Measurements from ENCODE around the gene ASIC4.

ASIC4 gene

DNA sequence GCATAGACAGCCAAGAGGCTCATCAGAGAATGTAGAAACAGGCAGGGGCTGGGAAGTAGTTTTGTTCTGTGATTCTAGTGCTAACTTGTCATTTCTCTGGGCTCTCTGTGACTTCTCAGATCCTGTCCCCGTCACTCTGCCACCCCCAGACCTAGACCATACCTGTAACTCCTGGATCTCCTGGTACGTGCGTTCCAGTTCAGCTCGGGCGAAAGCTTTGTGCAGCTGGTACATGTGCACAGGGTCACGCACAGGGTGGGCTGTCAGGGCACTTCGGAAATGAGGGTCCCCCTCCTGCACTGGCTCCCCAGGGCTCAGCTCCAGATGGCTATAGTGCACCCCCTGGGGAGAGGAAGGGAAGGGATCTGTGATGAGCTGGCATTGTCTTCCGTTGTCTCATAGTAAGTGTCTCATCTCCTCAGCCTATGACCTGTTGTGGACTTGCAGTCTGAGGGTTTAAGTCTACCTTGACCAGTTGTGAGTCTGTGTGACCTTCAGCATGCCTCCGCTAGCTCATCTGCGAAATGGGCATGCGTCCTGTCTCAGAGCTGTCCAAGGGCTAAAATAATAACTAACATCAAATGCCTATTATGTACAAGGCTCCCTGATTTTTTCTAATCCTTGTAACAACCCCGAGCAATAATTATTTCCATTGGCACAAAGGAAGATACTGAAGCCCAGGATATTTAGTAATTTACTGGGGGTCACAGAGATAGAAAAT is 26.7 kb downstream of the ASIC4 start:
- H3K36me3 ChIP-seq (ENCODE audit: control insufficient read depth, insufficient read depth, low read length) = peaks cover 27% of the 10 kb centered on the region
- H3K4me1 ChIP-seq (ENCODE audit: control insufficient read depth, insufficient read depth, low read length) = peaks cover 34% of the 10 kb centered on the region

DNA sequence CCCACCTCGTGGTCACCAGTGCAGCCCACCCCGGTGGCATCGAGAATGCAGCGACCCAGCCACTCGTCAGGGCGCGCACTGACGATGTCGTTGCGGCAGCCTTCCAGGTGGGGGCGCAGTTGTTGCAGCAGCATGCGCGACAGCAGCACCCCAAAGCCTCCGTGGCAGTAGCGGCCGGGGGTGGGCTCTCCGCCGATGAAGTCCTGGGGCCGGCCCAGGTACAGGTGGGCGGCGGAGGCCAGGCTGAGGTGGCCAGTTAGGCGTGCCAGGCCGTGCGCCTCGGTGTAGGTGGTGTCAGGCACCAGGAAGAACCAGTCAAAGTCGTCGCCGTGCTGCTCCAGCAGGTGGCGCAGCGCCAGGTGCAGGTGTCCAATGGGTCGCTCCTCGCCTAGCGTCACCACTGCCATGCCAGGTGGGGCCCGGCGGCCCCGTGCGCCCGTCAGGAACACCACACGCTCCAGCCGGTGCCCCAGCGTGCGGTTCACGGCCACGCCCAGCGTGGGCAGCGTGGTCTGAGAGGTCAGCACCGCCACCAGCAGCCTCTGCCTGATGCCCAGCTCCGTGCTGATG is 27.4 kb downstream of the ASIC4 start:
- peak overlapping the region; percentile 91 for H3K4me3 ChIP-seq (ENCODE audit: low read depth, low read length)
- H3K9me3 ChIP-seq (ENCODE audit: control insufficient read depth, insufficient read depth, low read depth, low read length) = no peaks in the 10 kb centered on the region
- H3K9ac ChIP-seq (ENCODE audit: low read length) = no peak overlapping the region
- peaks cover 34% of the 10 kb centered on the region for H3K4me1 ChIP-seq (ENCODE audit: control insufficient read depth, insufficient read depth, low read length)
- H3K36me3 ChIP-seq (ENCODE audit: control insufficient read depth, insufficient read depth, low read length) = peaks cover 27% of the 10 kb centered on the region
- no peak overlapping the region for H3K27ac ChIP-seq (ENCODE audit: low read depth, low read length)
- peaks cover 26% of the 10 kb centered on the region for H3K27me3 ChIP-seq (ENCODE audit: control insufficient read depth, insufficient read depth, low read length)

More for the DNA sequence above, 26.7 kb downstream of the ASIC4 start:
- H3K4me3 ChIP-seq (ENCODE audit: low read depth, low read length) = 0 out of 2 replicates have a peak overlapping the region, but pooled peaks have one; percentile 91
- no peaks in the 10 kb centered on the region for H3K9me3 ChIP-seq (ENCODE audit: control insufficient read depth, insufficient read depth, low read depth, low read length)
- no peak overlapping the region for H3K9ac ChIP-seq (ENCODE audit: low read length)
- H3K27ac ChIP-seq (ENCODE audit: low read depth, low read length) = no peak overlapping the region
- H3K27me3 ChIP-seq (ENCODE audit: control insufficient read depth, insufficient read depth, low read length) = peaks cover 21% of the 10 kb centered on the region

DNA sequence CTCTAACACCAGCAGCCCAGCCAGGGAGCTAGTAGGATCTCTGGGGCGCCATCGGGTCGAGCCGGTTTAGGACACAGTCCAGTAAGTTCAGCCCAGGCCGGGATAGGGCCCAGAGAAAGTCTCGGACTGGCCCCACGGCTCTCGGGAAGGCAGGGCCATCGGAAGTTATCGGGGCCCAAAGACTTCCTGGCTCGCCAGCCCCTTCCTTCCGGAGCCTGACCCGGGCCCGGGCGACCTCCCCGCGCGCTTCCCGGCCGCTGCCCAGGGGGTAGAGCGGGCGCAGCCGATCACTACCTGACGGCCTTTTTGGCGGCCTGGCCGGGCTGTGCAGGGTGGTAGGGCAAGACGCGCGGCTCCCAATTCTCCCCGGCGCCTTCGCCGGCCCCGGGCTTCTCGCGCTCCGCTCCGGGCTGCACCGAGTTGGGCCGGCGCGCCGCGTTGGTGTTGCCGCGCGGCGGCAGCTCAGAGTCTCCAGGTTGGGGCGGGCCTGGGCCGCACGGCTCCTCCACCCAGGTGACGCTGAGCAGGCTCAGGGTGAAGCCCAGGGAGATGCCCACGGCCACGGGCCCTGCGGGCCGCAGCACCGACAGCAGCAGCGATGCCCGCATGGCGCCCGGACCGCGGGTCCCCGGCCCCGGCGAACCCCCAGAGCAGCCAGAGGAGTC is 28.8 kb downstream of the ASIC4 start:
- Histone ChIP-seq H3K27me3 (ENCODE audit: control insufficient read depth, insufficient read depth, low read length) (peaks cover 26% of the 10 kb centered on the region), H3K27ac (ENCODE audit: low read depth, low read length) (peak overlapping the region; percentile 60; the same call in 1 of the 2 replicates), H3K9ac (ENCODE audit: low read length) (peak overlapping the region; percentile 54), H3K4me3 (ENCODE audit: low read depth, low read length) (peak overlapping the region; percentile 91), H3K9me3 (ENCODE audit: control insufficient read depth, insufficient read depth, low read depth, low read length) (no peaks in the 10 kb centered on the region), H3K4me1 (ENCODE audit: control insufficient read depth, insufficient read depth, low read length) (peaks cover 21% of the 10 kb centered on the region), H3K36me3 (ENCODE audit: control insufficient read depth, insufficient read depth, low read length) (peaks cover 36% of the 10 kb centered on the region)

DNA sequence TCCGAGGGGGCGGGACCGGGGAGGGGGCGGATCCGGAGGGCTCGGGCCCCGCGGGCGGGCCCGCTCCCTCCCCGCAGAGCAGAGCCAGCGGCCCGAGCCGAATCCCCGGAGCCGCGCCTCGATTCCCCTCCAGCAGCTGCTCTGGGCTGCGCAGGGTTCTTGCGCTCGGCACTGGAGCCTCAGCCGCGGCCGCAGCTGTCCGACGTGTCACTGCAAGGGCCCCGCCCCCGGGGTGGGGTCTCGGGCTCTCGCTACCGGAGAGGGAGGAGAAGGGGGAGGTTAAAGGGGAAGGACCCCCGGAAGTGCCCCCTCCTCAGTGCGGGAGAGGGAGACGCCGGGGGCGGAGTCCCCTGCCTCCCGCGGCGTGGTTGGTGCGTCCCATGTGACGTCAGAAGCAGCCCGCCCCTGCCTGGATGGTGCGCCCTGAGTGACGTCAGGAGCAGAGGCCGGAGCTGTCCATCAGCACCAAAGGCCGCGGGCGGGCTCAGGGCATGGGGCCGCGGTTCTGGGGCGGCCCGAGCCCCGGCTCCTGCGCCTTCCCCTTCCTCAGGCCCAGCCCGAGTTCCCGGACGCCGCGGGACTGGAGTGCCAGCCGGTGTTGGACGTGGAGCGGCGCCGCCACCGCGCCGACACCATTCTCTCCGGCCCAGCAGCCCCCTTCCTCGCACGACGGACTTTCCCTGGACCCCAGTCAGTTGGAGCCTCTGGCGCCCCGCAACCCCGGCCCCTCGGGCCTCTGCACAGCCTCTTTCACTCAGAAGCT is 29.5 kb downstream of the ASIC4 start, which contains the start of the genes CHPF and TMEM198:
Gene CHPF, minus strand, starts transcription at position 214 of the 763 bp plus-strand sequence. CDS start 271 bp downstream, outside the sequence.
Gene TMEM198, plus strand, starts transcription at position 433 of the 763 bp plus-strand sequence. CDS start 700 bp downstream, outside the sequence.
- Histone ChIP-seq H3K27me3 (ENCODE audit: control insufficient read depth, insufficient read depth, low read length) (peaks cover 26% of the 10 kb centered on the region), H3K9me3 (ENCODE audit: control insufficient read depth, insufficient read depth, low read depth, low read length) (no peaks in the 10 kb centered on the region), H3K4me1 (ENCODE audit: control insufficient read depth, insufficient read depth, low read length) (peaks cover 14% of the 10 kb centered on the region), H3K36me3 (ENCODE audit: control insufficient read depth, insufficient read depth, low read length) (peaks cover 38% of the 10 kb centered on the region), H3K4me3 (ENCODE audit: low read depth, low read length) (peak within 1 kb of the TSS; percentile 91), H3K9ac (ENCODE audit: low read length) (peak within 1 kb of the TSS; percentile 55), H3K27ac (ENCODE audit: low read depth, low read length) (peak within 1 kb of the TSS; percentile 60; the same call in 1 of the 2 replicates)

DNA sequence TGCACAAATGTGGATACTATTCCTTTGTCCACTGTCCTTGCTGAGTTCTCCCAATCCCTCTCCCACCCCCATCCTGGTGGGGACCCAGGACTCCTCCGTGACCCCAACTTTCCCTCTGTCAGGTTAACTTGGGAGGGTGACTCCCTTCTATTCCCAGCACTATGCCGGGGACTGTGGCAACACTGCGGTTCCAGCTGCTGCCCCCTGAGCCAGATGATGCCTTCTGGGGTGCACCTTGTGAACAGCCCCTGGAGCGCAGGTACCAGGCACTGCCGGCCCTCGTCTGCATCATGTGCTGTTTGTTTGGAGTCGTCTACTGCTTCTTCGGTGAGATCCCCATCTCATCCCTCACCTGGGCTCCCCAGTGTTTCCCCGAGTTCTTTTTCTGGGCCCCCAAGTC is 30.3 kb downstream of the ASIC4 start:
- H3K27ac ChIP-seq (ENCODE audit: low read depth, low read length) = no peak overlapping the region
- H3K4me1 ChIP-seq (ENCODE audit: control insufficient read depth, insufficient read depth, low read length) = peaks cover 11% of the 10 kb centered on the region; the same call in 1 of the 2 replicates
- no peaks in the 10 kb centered on the region for H3K9me3 ChIP-seq (ENCODE audit: control insufficient read depth, insufficient read depth, low read depth, low read length)
- H3K36me3 ChIP-seq (ENCODE audit: control insufficient read depth, insufficient read depth, low read length) = peaks cover 30% of the 10 kb centered on the region
- H3K27me3 ChIP-seq (ENCODE audit: control insufficient read depth, insufficient read depth, low read length) = peaks cover 26% of the 10 kb centered on the region
- peak overlapping the region; percentile 91 for H3K4me3 ChIP-seq (ENCODE audit: low read depth, low read length)
- H3K9ac ChIP-seq (ENCODE audit: low read length) = no peak overlapping the region

DNA sequence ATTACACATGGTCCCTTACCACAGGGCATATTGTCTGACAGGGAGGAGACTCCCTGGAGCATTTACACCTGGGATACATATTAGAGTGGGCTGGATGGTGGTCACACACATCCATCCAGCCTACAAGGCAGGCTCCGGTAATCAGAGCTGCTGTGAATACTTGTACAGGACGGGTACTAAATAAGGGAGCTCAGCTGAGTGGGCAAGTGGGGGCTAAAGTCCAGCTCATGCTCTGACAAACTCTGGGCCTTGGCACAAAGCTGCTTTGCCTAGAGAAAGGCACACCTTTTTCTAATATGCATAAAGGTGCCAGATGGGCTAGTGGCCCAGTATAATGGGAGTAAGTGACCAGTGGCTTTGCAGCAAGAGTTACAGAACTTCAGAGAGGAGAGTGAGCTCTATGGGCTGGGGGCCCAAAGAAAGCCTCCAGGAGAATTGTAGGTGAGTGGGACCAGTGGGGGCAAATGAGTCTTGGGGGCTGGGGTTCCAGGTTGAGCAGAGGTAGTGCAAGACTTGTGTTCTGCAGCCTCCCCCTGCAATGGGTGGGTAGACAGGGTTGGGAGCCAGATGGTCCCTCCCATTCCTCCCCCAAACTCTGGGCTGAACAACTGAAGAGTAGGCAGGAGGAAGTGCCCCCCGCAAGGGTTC is 31.1 kb downstream of the ASIC4 start:
- H3K36me3 ChIP-seq (ENCODE audit: control insufficient read depth, insufficient read depth, low read length) = peaks cover 22% of the 10 kb centered on the region
- H3K9ac ChIP-seq (ENCODE audit: low read length) = no peak overlapping the region
- peaks cover 27% of the 10 kb centered on the region for H3K27me3 ChIP-seq (ENCODE audit: control insufficient read depth, insufficient read depth, low read length)
- no peak overlapping the region for H3K27ac ChIP-seq (ENCODE audit: low read depth, low read length)
- H3K4me3 ChIP-seq (ENCODE audit: low read depth, low read length) = no peak overlapping the region
- peaks cover 11% of the 10 kb centered on the region; the same call in 1 of the 2 replicates for H3K4me1 ChIP-seq (ENCODE audit: control insufficient read depth, insufficient read depth, low read length)
- no peaks in the 10 kb centered on the region for H3K9me3 ChIP-seq (ENCODE audit: control insufficient read depth, insufficient read depth, low read depth, low read length)

DNA sequence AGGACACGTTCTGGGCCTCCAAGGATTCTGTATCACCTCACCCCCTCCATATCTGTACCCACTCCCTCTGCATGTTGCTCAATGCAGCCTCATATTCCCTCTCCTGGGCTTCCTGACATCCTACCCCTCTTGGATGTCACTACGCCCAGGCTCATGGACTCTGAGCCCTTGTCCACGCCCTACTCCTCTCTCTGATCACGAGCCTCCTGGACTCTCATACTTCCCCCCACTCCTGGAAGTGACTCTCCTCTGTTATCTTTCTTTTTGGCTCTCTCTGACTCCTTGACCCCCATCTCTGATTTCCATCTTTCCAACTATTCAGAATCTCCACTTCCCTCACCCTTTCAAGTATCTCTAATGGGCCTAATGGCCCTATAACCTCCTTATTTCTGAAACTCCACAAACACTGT is 31.7 kb downstream of the ASIC4 start:
- no peak overlapping the region for H3K4me3 ChIP-seq (ENCODE audit: low read depth, low read length)
- H3K27me3 ChIP-seq (ENCODE audit: control insufficient read depth, insufficient read depth, low read length) = peaks cover 32% of the 10 kb centered on the region
- no peak overlapping the region for H3K9ac ChIP-seq (ENCODE audit: low read length)
- H3K4me1 ChIP-seq (ENCODE audit: control insufficient read depth, insufficient read depth, low read length) = peaks cover 12% of the 10 kb centered on the region; the same call in 1 of the 2 replicates
- no peak overlapping the region for H3K27ac ChIP-seq (ENCODE audit: low read depth, low read length)
- peaks cover 16% of the 10 kb centered on the region for H3K36me3 ChIP-seq (ENCODE audit: control insufficient read depth, insufficient read depth, low read length)
- H3K9me3 ChIP-seq (ENCODE audit: control insufficient read depth, insufficient read depth, low read depth, low read length) = no peaks in the 10 kb centered on the region

DNA sequence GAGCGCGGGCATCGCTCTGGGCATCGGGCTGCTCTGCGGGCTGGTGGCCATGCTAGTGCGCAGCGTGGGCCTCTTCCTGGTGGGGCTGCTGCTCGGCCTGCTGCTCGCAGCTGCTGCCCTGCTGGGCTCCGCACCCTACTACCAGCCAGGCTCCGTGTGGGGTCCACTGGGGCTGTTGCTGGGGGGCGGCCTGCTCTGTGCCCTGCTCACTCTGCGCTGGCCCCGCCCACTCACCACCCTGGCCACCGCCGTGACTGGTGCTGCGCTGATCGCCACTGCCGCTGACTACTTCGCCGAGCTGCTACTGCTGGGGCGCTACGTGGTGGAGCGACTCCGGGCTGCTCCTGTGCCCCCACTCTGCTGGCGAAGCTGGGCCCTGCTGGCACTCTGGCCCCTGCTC is 33.3 kb downstream of the ASIC4 start:
- Histone ChIP-seq H3K36me3 (ENCODE audit: control insufficient read depth, insufficient read depth, low read length) (peaks cover 11% of the 10 kb centered on the region; the same call in 1 of the 2 replicates), H3K27ac (ENCODE audit: low read depth, low read length) (no peak overlapping the region), H3K9me3 (ENCODE audit: control insufficient read depth, insufficient read depth, low read depth, low read length) (no peaks in the 10 kb centered on the region), H3K27me3 (ENCODE audit: control insufficient read depth, insufficient read depth, low read length) (peaks cover 37% of the 10 kb centered on the region), H3K4me1 (ENCODE audit: control insufficient read depth, insufficient read depth, low read length) (peaks cover 10% of the 10 kb centered on the region; the same call in 1 of the 2 replicates), H3K9ac (ENCODE audit: low read length) (no peak overlapping the region), H3K4me3 (ENCODE audit: low read depth, low read length) (no peak overlapping the region)

DNA sequence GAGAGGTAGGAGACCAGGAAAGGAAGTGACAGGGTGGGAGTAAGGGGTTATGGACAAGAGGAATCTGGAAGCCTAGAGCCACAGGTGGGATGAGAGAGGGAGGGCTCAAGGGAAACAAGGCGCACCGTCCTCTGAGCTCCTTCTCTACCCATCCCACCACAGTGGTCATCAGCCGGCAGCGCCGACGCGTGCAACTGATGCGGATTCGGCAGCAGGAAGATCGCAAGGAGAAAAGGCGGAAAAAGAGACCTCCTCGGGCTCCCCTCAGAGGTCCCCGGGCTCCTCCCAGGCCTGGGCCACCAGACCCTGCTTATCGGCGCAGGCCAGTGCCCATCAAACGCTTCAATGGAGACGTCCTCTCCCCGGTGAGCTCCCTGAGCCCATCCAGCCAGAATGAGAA is 34.7 kb downstream of the ASIC4 start:
- Histone ChIP-seq H3K4me1 (ENCODE audit: control insufficient read depth, insufficient read depth, low read length) (peaks cover 16% of the 10 kb centered on the region; the same call in 1 of the 2 replicates), H3K4me3 (ENCODE audit: low read depth, low read length) (no peak overlapping the region), H3K9me3 (ENCODE audit: control insufficient read depth, insufficient read depth, low read depth, low read length) (no peaks in the 10 kb centered on the region), H3K36me3 (ENCODE audit: control insufficient read depth, insufficient read depth, low read length) (peaks cover 11% of the 10 kb centered on the region; the same call in 1 of the 2 replicates), H3K9ac (ENCODE audit: low read length) (no peak overlapping the region), H3K27ac (ENCODE audit: low read depth, low read length) (no peak overlapping the region), H3K27me3 (ENCODE audit: control insufficient read depth, insufficient read depth, low read length) (peaks cover 50% of the 10 kb centered on the region)

DNA sequence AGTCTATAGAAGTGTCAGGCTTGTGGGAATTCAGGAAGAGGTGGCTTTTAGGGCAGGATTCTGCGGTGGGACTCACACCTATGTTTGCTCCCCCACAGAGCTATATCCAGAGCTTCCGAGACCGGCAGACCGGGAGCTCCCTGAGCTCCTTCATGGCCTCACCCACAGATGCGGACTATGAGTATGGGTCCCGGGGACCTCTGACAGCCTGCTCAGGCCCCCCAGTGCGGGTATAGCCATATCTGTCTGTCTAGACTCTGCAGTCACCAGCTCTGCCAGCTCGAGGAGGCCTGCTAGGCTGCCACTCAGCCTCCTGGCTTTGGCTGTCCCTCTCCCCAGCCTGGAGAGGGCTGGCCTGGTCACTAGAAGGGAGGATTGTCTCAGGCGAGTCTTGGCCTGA is 35.3 kb downstream of the ASIC4 start:
- Histone ChIP-seq H3K27ac (ENCODE audit: low read depth, low read length) (no peak overlapping the region), H3K9ac (ENCODE audit: low read length) (no peak overlapping the region)

More for the DNA sequence above, 35.3 kb downstream of the ASIC4 start:
- H3K36me3 ChIP-seq (ENCODE audit: control insufficient read depth, insufficient read depth, low read length) = peaks cover 11% of the 10 kb centered on the region; the same call in 1 of the 2 replicates
- no peak overlapping the region for H3K4me3 ChIP-seq (ENCODE audit: low read depth, low read length)
- peaks cover 13% of the 10 kb centered on the region; the same call in 1 of the 2 replicates for H3K4me1 ChIP-seq (ENCODE audit: control insufficient read depth, insufficient read depth, low read length)
- peaks cover 47% of the 10 kb centered on the region for H3K27me3 ChIP-seq (ENCODE audit: control insufficient read depth, insufficient read depth, low read length)
- H3K9me3 ChIP-seq (ENCODE audit: control insufficient read depth, insufficient read depth, low read depth, low read length) = no peaks in the 10 kb centered on the region

All from HUES6 (cell line).